ENCODE data around the gene CXCL10.

The CXCL10 gene

DNA sequence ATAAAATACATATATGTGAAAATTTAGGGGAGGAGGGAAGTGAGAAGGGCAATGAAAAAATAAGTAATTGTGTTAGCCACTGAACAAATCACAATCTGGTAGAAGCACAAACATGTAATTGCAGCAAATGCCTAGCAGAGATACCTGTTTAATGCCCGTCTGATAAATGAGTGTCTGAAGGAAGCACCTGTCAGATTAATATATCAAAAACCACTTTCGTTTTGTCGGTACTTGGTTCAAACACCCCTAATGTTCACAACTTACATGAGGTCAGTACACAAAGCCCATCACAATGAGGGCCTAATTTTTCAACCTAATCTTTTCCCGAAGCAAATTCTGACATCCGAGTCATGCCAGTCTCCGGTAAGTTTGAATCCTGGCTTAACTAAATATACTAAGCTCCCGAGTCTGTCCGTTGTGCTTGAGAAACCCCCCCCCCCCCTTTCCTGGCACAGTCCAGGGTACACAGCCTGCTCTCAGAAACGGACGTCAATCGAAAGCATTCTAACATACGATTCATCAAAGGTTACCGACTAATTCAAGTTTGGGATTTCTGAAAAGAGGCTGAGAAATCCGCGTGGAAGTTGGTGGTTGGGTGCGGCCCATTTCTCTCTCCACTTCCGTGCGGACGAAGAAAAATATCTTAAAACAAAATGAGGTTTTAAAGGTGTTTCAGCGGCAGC lies 33.3 kb downstream of the CXCL10 start:
- DNase-seq (ENCODE audit: low read depth): no peak

DNA sequence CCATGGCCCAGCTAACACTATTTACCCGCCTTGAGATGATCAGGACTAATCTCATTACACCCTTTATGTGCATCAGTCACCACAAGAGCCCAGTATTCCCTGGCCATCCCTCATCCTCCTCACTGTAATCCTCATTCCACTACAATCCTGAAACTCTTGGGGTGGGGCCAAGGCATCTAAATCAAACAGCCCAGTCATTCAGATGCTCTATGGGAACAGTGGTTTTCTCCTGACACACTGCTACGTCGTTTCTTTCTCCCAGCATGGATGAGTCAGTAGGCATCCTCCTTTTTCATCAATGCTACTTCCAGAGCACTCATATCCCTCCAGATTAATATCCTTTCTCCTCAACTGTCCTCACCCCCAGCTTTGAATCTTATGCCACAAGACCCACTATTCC lies 38.2 kb downstream of the CXCL10 start:
- no peak for DNase-seq (ENCODE audit: low read depth)

DNA sequence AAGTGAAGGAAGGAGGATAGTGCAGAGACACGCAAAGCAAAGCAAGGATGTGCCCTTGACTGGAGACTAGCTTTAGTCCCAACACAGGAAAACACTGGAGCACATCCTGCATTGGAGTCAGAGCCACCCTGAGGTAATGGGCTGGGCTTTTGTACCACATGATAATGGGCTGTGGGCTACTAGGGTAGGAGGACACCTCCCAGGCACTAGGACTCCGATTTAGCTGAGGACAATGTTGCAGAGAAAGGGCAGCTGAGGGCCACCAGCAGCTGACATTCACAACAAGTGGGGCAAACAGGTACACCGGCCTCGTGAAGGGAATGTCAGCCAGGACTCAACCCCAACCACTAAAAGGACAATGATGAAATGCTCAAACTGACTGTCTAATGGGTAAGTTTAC lies 42.7 kb downstream of the CXCL10 start:
- no peak for DNase-seq (ENCODE audit: low read depth)

DNA sequence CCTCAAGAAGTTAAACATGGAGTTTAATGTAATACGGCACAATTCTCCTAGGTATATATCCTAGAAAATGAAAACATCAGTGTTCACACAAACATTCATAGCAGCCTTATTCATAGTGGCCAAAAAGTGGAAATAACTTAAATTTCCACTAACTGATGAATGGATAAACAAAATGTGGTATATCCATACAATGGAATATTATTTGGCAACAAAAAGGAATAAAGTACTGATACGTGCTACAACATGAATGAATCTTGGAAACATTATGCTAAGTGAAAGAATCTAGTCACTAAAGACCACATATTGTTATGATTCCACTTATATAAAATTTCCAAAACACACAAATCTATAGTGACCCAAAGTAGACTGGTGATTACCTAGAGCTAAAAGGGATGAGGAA lies 47.1 kb downstream of the CXCL10 start:
- no peak for DNase-seq (ENCODE audit: low read depth)

DNA sequence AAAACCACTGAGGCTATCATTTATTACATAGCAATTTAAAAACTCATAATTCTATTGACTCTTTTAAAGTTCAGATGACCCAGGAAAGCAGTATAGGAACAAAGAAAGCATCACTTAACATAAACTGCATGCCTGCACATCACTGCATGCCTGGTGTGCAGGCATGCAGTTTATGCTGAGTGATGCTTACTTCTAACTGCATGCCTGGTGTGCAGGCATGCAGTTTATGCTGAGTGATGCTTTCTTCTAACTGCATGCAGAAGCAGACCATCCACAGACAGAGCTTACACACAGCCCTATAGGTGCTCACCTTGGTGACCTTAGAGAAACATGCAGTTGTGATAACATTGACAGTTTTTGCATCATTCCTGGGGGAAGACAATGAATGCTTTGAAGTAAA lies 49.5 kb downstream of the CXCL10 start:
- DNase-seq (ENCODE audit: low read depth): no peak

All from stimulated activated CD4-positive, alpha-beta T cell treated with anti-CD3 and anti-CD28 coated beads, Interleukin-2, amount 100 ng/mL, for 4 hours (primary cell).